AG04450 (cell line): Measurements from ENCODE around the gene BMPR1A. TPM values are rescaled to one million over a fixed set of nuclear protein-coding genes. Genes with fewer than 3 reads are reported as not detected.

Source experiments
- CTCF ChIA-PET: fragments of 300-600, 350-600 bp; formaldehyde crosslinking; extraction: SDS; loops from one replicate; lab custom pipeline; 2022; ENCODE audit warnings: antibody characterized with exemption, inconsistent platforms; lab: Charles Lee
- POLR2A ChIA-PET: fragments of 350-600 bp; formaldehyde crosslinking; extraction: SDS; loops from one replicate; lab custom pipeline; 2021; ENCODE audit warnings: antibody characterized with exemption, inconsistent platforms; lab: Yijun Ruan, JAX
- DNase-seq: peaks from one replicate; pipeline ENCODE4 v3.0.0-alpha.2; 2011; ENCODE audit warnings: low read depth, low spot score
- H3K27ac ChIP-seq: one replicate; pipeline ENCODE4 v1.5.1; 2012; ENCODE audit warnings: low read depth, low read length, control low read depth
- H3K27me3 ChIP-seq: one replicate; pipeline ENCODE4 v1.6.0; 2012; ENCODE audit warnings: low read length; ENCODE audit not compliant: control insufficient read depth, insufficient read depth
- H3K4me3 ChIP-seq: 2 replicates; pipeline ENCODE4 v1.5.1; 2011; ENCODE audit warnings: mild to moderate bottlenecking, low read depth, low read length, control low read depth
- H3K9me3 ChIP-seq: 2 replicates; pipeline ENCODE4 v1.5.1; 2012; ENCODE audit warnings: low read length; ENCODE audit not compliant: control insufficient read depth, insufficient read depth
- polyA plus RNA-seq: library from polyadenylated mRNA; depleted of rRNA; stranded (reverse); fragments of >200 nt; gene quantifications from 2 replicates; pipeline ENCODE4 v1.2.3, GENCODE V29; 2011
- TF ChIP-seq, protein P1 (sequence below): IDR thresholded peaks from 2 replicates; pipeline ENCODE4 v1.5.1; 2011; ENCODE audit warnings: low read depth, low read length, control low read depth, inconsistent platforms

The BMPR1A gene
- polyA plus RNA-seq, 1 experiment, result 41.9 TPM

DNA sequence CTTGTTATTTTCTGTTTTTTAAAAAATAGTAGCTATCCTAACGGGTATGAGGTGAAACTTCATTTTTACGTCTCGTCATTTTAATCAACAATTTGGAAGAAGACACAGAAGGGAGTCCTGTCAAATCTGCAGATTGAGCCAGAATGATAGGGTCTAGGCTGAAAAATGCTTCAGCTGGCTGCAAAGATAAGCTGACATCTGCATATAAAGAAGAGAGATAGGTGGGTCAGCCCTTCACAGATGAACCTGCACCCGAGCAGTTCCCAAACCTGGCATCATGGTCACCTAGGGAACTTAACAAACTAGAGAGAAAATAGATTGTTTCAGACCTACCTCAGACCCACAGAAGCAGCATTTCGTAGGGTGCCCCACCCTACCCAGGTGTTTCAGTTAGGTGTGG lies 35.2 kb upstream of the BMPR1A start:
- TF ChIP-seq, protein P1, sequence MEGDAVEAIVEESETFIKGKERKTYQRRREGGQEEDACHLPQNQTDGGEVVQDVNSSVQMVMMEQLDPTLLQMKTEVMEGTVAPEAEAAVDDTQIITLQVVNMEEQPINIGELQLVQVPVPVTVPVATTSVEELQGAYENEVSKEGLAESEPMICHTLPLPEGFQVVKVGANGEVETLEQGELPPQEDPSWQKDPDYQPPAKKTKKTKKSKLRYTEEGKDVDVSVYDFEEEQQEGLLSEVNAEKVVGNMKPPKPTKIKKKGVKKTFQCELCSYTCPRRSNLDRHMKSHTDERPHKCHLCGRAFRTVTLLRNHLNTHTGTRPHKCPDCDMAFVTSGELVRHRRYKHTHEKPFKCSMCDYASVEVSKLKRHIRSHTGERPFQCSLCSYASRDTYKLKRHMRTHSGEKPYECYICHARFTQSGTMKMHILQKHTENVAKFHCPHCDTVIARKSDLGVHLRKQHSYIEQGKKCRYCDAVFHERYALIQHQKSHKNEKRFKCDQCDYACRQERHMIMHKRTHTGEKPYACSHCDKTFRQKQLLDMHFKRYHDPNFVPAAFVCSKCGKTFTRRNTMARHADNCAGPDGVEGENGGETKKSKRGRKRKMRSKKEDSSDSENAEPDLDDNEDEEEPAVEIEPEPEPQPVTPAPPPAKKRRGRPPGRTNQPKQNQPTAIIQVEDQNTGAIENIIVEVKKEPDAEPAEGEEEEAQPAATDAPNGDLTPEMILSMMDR, result no peak
- H3K27me3 ChIP-seq, result no peaks in the 10 kb centered on the region
- POLR2A ChIA-PET, result no interaction called here
- CTCF ChIA-PET, result no interaction called here
- no peaks in the 10 kb centered on the region; the same call in 1 of the 2 replicates for H3K9me3 ChIP-seq
- H3K4me3 ChIP-seq, result no peak overlapping the region
- no peak for DNase-seq
- H3K27ac ChIP-seq, result no peak overlapping the region

- H3K27ac ChIP-seq, result no peak overlapping the region
- peaks cover 2% of the 10 kb centered on the region for H3K27me3 ChIP-seq
- H3K9me3 ChIP-seq, result no peaks in the 10 kb centered on the region
- no peak for DNase-seq
- POLR2A ChIA-PET, result interaction anchor here (1.2 kb wide), 1 partner anchor 29 kb away, joined by 3 read pairs; no protein-coding TSS in a partner anchor
- no peak overlapping the region for H3K4me3 ChIP-seq
- CTCF ChIA-PET, result interaction anchor here (0.9 kb wide), 1 partner anchor 10 kb away, joined by 3 read pairs; no protein-coding TSS in a partner anchor
- TF ChIP-seq, protein P1, result no peak
Observed at GRCh38 chr10:86723009-86723408, 33.4 kb upstream of the BMPR1A start.

DNA sequence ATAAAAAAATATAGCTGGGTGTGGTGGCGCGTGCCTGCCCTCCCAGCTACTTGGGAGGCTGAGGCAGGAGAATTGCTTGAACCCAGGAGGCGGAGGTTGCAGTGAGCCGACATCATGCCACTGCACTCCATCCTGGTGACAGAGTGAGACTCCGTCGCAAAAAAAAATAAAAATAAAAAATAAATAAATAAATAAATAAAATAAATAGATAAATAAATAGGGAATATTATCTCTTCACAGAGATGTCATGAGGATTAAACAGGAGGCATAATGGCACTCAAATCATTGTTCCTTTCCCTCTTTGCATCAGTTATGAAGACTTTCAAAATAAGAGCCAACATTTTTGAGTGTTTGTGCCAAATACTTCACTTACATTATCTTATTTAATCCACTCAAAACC lies 32.0 kb upstream of the BMPR1A start:
- CTCF ChIA-PET, result interaction anchor here (0.6 kb wide), 1 partner anchor 176 kb away, joined by 3 read pairs; no protein-coding TSS in a partner anchor
- DNase-seq, result no peak
- Histone ChIP-seq H3K9me3 (no peaks in the 10 kb centered on the region), H3K27ac (no peak overlapping the region), H3K27me3 (peaks cover 2% of the 10 kb centered on the region), H3K4me3 (no peak overlapping the region)
- TF ChIP-seq, protein P1, result no peak
- POLR2A ChIA-PET, result no interaction called here

DNA sequence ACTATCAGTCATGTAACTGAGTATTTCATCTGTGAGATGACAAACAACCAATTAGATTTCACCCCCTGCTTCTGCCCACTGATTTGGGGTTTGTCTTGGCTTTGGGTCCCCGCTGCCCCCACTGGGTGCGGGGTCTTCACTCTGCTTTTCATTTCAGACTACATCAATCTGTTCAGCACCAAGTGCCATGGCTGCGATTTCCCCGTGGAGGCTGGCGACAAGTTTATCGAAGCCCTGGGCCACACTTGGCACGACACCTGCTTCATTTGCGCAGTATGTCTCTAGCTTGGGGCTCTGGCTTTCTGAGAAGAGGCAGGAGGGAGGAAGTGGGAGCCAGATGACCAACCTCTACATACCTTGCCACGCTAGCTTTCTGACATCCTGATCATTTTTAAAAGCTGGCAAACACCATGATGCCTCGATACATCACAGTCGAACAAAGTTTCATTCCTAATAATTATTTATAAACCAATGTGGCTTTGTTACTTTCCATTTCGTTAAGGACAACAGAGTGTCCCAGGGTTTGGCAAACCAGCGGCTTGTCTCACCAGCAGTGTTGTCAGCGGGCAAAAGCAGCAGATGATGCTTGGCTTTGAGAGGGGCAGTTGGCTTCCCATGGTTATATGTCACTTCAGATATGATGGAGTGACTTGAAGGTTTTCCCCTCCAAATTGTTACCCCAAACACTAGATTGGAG lies 30.3 kb upstream of the BMPR1A start:
- Histone ChIP-seq H3K27me3 (peaks cover 2% of the 10 kb centered on the region), H3K4me3 (no peak overlapping the region), H3K27ac (no peak overlapping the region), H3K9me3 (no peaks in the 10 kb centered on the region)
- TF ChIP-seq, protein P1, result no peak
- POLR2A ChIA-PET, result no interaction called here
- CTCF ChIA-PET, result interaction anchor here (0.6 kb wide), 2 partner anchors 27 to 174 kb away, joined by 4 to 12 read pairs; no protein-coding TSS in a partner anchor
- no peak for DNase-seq

- Histone ChIP-seq H3K27ac (no peak overlapping the region), H3K4me3 (no peak overlapping the region), H3K27me3 (peaks cover 2% of the 10 kb centered on the region), H3K9me3 (no peaks in the 10 kb centered on the region)
- CTCF ChIA-PET, result interaction anchor here (0.6 kb wide), 1 partner anchor 27 kb away, joined by 12 read pairs; no protein-coding TSS in a partner anchor
- TF ChIP-seq, protein P1, result no peak
- no peak for DNase-seq
- POLR2A ChIA-PET, result no interaction called here
Observed at GRCh38 chr10:86726677-86726999, 29.8 kb upstream of the BMPR1A start.
